Cardiac muscle cell (in vitro differentiated cells and primary cell): ENCODE results near the gene SBF2. TPM values are rescaled to one million over a fixed set of nuclear protein-coding genes. Genes with fewer than 3 reads are reported as not detected.
A peak's percentile ranks its signal among the peaks of the same experiment; 100 is the strongest.
"Not testable (repeated sequence)": the region's sequence is repeated elsewhere in the genome, so short reads cannot be mapped to it uniquely, and the experiment has no call there.

Experiments
- DNase-seq, 2 donors: peaks; one replicate each; pipeline versions ENCODE4 v3.0.0 to v3.0.0-alpha.2; 2010 to 2017; ENCODE audit warnings: low read depth in 1 of 2, low spot score in 1 of 2
- H3K27ac ChIP-seq: fragments of 200-600 bp; sonication (generic); 2 replicates; pipeline ENCODE4 v1.5.1; 2016
- H3K27me3 ChIP-seq: fragments of 200-600 bp; sonication (generic); 2 replicates; pipeline ENCODE4 v1.6.0; 2016; ENCODE audit warnings: control low read depth
- H3K36me3 ChIP-seq: fragments of 200-600 bp; sonication (generic); 2 replicates; pipeline ENCODE4 v1.5.1; 2016; ENCODE audit warnings: control low read depth
- H3K4me1 ChIP-seq: fragments of 200-600 bp; sonication (generic); 2 replicates; pipeline ENCODE4 v1.8.1; 2017; ENCODE audit warnings: low read depth, mild to moderate bottlenecking, mixed run types
- H3K4me3 ChIP-seq: fragments of 200-600 bp; sonication (generic); 2 replicates; pipeline ENCODE4 v1.5.1; 2016; ENCODE audit warnings: mild to moderate bottlenecking
- H3K9me3 ChIP-seq: fragments of 200-600 bp; sonication (generic); 2 replicates; pipeline ENCODE4 v1.5.1; 2017; ENCODE audit warnings: low read depth, mild to moderate bottlenecking, control low read depth
- polyA plus RNA-seq: library from polyadenylated mRNA; unstranded; fragments of >200 nt; fragmentation: Nextera tagmentation; extraction: Ambion mirVana; gene quantifications from 2 replicates; pipeline ENCODE4 v1.2.1, GENCODE V29; 2016
- total RNA-seq: library from RNA; depleted of rRNA; stranded (reverse); fragments of >200 nt; gene quantifications from 2 replicates; pipeline ENCODE4 v1.2.3, GENCODE V29; 2016
- TF ChIP-seq, protein P1 (sequence below): IDR thresholded peaks from 2 replicates; pipeline ENCODE4 v1.5.1; 2012; ENCODE audit warnings: low read depth, mild to moderate bottlenecking, low read length

Gene SBF2
- total and polyA plus RNA-seq, 2 experiments from 2014 or later, result 13.3 to 32.3 TPM

- Histone ChIP-seq H3K36me3 (no peaks in the 10 kb centered on the region), H3K4me3 (no peak overlapping the region), H3K27me3 (no peaks in the 10 kb centered on the region), H3K9me3 (no peaks in the 10 kb centered on the region), H3K4me1 (no peaks in the 10 kb centered on the region), H3K27ac (peak overlapping the region; percentile 13)
- TF ChIP-seq, protein P1, sequence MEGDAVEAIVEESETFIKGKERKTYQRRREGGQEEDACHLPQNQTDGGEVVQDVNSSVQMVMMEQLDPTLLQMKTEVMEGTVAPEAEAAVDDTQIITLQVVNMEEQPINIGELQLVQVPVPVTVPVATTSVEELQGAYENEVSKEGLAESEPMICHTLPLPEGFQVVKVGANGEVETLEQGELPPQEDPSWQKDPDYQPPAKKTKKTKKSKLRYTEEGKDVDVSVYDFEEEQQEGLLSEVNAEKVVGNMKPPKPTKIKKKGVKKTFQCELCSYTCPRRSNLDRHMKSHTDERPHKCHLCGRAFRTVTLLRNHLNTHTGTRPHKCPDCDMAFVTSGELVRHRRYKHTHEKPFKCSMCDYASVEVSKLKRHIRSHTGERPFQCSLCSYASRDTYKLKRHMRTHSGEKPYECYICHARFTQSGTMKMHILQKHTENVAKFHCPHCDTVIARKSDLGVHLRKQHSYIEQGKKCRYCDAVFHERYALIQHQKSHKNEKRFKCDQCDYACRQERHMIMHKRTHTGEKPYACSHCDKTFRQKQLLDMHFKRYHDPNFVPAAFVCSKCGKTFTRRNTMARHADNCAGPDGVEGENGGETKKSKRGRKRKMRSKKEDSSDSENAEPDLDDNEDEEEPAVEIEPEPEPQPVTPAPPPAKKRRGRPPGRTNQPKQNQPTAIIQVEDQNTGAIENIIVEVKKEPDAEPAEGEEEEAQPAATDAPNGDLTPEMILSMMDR, result no peak
- DNase-seq, result no peak
Measured at GRCh38 chr11:9747229-9747628, 546.8 kb downstream of the SBF2 start.

DNA sequence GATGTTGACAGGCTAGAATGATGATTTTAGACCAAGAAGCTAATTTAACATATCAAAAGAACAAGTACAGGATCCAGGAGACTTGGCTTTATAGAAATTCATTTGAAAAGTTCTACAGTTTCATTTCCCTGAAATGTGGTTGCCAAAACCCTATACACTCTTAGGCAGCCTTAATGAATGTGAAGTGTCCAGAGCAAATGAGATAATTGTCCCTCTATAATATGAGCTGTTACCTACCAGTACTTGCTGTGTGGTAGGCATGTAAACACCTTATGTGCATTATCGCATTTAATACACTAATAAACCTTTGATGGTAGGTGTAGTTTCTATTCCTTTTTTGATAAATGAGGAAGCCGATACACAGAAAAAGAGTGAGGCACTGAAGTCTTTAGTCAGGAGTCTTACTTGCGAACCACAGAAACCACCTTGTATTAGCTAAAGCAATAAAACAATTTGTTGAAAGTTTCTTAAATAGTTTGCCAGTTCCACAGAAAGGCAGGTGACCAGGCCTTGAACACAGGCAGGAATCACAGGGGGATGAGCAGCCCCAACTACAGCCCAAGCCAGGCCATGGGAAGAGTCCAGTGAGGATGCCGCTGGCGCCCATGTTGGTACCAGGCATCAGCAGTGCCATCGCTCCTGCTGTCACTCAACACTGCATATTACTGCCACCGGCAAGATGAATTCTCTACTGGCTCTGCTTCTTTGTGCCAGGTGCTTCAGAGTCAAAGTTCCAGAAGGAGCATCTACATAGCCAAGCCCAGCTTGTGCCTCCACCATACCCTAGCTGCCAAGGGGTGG is 548.4 kb downstream of the SBF2 start:
- Histone ChIP-seq H3K4me3 (no peak overlapping the region), H3K27me3 (no peaks in the 10 kb centered on the region), H3K9me3 (no peaks in the 10 kb centered on the region), H3K36me3 (peaks cover 2% of the 10 kb centered on the region), H3K27ac (no peak overlapping the region), H3K4me1 (no peaks in the 10 kb centered on the region)
- TF ChIP-seq, protein P1, result no peak
- DNase-seq, result no peak

DNA sequence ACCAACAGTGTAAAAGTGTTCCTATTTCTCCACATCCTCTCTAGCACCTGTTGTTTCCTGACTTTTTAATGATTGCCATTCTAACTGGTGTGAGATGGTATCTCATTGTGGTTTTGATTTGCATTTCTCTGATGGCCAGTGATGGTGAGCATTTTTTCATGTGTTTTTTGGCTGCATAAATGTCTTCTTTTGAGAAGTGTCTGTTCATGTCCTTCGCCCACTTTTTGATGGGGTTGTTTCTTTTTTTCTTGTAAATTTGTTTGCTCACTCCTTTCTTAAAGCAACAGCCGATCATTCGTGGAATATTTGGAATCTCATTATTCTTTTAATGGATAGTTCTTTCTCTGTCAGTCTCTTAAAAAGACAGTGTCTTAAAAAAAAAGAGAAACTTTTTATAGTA is 550.5 kb downstream of the SBF2 start:
- H3K36me3 ChIP-seq, H3K4me1 ChIP-seq, DNase-seq, H3K9me3 ChIP-seq, H3K27ac ChIP-seq, H3K4me3 ChIP-seq, H3K27me3 ChIP-seq: not testable (repeated sequence)

GRCh38 chr11:9741260-9741659 is 552.8 kb downstream of the SBF2 start:
- Histone ChIP-seq H3K4me1 (no peaks in the 10 kb centered on the region), H3K36me3 (peaks cover 8% of the 10 kb centered on the region), H3K27me3 (no peaks in the 10 kb centered on the region), H3K4me3 (no peak overlapping the region), H3K9me3 (no peaks in the 10 kb centered on the region), H3K27ac (no peak overlapping the region)
- TF ChIP-seq, protein P1, result no peak
- DNase-seq, result no peak

DNA sequence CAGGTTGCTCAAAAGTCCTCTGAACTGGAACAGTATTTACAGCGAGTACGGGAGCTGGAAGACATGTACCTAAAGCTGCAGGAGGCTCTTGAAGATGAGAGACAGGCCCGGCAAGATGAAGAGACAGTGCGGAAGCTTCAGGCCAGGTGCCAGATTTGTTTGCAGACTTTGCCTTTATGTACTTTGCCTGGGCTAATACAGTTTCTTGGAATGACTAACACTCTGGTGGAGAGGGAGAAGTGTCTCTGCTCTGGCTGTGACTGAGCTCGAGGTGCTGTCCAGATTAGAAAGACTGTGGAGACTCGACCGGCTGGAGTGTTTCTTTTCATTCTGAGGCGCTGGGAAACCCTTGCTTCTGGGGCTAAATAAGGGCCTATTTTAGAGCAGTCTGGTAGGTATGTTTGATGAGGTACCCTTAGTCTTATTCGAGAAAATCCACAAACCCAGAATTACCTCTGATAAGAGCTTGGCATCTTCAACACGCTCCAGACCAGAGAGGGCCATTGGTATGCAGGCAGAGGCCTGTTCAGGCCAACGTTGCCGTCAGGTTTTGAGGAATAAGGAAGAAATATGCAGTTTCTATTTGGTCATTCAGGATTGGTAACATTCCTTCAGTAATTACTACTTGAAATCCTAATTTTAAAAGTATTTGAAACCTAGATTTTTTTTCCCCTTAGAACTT is 553.7 kb downstream of the SBF2 start:
- DNase-seq, result no peak
- TF ChIP-seq, protein P1, result no peak
- Histone ChIP-seq H3K36me3 (peaks cover 8% of the 10 kb centered on the region), H3K4me3 (no peak overlapping the region), H3K9me3 (no peaks in the 10 kb centered on the region), H3K27ac (peak overlapping the region; percentile 36), H3K4me1 (no peaks in the 10 kb centered on the region), H3K27me3 (no peaks in the 10 kb centered on the region)
